Embryonic facial prominence (tissue), 1 donor: Measurements from ENCODE around the gene MFAP3.
A peak's percentile ranks its signal among the peaks of the same experiment; 100 is the strongest.
"Not testable (repeated sequence)": the region's sequence is repeated elsewhere in the genome, so short reads cannot be mapped to it uniquely, and the experiment has no call there.

Experiments used
- DNase-seq: peaks from one replicate; pipeline ENCODE4 v3.0.0-alpha.2; 2016; ENCODE audit errors: extremely low spot score

MFAP3 gene

DNA sequence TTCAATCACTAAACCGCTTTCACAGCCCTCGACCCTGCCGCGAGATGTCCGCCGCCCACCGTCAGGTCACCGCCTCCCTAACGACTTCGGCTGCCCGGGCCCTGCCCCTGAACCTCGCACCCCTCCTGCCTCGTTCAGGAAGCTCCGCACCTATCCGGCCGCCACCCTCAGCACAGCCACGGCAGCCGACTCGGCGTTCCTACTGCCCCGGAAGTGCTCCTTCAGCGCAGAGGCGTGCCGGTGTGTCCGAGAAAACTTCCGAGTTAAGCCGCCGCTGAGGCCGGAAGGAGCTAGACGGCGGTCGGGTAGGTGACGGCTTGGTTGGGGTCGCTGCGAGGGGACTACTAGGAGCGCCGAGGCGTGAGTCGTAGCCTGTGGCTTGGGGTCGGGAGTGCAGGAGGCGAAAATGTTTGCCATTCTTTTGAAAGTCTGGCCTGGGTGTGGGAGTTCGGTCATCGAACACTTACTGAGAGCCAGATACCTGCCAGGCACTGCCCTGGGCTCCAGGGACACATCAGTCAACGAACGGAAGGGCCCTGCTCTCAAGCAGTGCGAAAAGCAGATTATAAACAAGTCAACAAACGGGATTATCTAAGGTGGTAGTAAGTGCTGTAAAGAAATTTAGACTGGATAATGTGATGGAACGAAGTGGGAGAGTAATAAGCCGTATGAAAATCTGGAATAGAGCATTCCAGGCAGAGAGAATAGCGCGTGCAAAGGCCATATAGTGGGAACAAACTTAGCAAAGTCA is at the start of gene MFAP3, which contains the start of gene FAM114A2:
Gene MFAP3 (plus strand): TSS at position 261 of the 751 bp plus-strand sequence. CDS start 10,756 bp downstream, outside the sequence.
Gene FAM114A2 (minus strand): TSS at position 204 of the 751 bp plus-strand sequence. CDS start 3,957 bp downstream, outside the sequence.
- DNase-seq: peak; percentile 77

DNA sequence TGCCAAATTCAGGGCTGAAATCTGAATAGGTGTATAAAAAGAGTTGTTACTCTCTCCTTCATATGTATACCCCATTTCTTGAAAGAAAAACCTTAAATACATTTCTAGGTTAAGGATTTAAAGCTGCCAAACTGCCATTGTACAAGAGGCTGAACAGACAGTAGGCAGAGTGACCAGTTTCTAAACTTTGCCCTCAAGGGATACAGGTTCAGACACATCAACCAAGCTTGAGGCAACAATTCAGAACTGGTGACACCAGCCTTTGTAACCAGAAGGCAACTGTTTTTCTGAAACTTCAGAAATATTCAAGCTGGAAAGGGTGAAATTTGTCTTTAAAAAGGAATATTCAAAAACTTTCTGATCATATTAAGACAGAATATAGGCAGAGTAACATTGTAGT is 47.6 kb upstream of the MFAP3 start:
- no peak for DNase-seq

DNA sequence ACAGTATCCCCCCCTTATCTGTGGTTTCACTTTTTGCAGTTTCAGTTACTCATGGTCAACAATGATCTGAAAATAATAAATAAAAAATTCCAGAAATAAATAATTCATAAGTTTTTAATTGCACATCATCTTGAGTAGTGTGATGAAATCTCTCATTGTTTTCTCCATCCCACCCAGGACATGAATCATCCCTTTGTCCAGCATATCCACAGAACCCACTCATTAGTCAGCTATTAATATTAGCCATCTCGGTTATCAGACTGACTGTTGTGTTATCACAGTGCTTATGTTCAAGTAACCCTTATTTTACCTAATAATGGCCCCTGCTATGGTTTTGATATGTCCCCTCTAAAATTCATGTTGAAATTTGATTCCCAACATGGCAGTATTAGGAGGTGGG is 40.8 kb upstream of the MFAP3 start:
- DNase-seq: no peak

DNA sequence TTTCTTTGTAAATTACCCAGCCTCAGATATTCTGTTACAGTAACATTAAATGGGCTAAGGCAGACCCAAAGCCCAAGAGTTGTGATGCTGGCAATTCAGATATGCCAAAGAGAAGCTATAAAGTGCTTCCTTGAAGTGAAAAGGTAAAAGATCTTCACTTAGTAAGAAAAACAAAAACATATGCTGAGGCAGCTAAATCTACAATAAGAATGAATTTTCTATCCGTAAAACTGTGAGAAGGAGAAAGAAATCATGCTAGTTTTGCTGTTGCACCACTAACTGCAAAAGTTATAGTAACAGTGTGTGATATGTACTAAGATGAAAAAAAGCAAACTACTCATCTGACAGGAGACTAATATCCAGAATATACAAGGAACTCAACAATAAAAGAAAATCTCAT is 40.0 kb upstream of the MFAP3 start:
- DNase-seq: no peak

DNA sequence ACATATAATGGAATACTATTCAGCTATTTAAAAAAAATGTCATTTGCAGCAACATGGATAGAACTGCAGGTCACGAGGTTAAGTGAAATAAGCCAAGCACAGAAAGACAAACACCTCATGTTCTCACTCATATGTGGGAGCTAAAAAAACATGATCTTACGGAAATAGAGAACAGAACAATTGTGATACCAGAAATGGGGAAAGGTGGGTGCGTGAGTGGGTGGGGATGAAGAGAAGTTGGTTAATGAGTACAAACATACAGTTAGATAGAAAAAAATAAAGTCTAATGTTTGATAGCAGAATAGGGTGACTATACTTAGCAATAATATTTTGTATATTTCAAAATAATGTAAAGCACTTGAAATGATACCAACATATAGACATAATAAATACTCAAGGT is 38.8 kb upstream of the MFAP3 start:
- DNase-seq: no peak

DNA sequence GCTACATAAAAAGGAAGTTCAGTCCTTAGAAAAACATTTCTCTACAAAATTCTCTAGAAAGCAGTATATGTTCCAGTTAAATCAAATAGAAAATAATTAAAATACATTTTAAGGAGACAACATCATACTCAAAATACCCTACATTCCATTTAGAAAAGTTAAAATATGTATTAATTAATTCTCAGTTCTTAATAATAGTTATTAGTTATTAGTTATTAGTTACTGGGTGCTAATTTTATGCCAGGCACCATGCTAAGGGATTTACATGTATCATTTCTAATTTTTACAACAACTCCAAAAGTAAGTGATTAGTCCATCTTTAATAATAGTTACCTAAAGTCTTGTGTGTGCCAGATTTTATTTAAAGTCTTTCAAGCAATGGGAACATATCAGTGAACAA is 38.1 kb upstream of the MFAP3 start:
- DNase-seq: no peak

DNA sequence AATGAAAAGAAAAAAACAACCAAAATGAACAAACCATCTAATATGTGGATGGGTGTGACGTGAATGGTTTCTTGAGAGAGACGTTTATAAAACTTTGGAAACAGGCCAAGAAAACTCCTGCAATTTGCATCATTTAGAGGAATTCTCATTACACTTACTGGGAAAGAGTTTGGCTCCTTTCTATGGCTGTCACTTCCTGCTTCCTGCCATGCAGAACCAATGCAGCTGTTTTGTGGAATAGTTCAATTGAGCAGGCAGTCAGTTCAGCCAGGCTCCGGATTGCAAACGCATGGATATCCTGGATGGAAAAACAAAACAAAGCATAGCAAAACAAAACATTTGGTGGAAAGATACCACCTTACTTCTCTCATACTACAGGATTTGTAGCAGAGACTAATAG is 36.7 kb upstream of the MFAP3 start:
- no peak for DNase-seq

DNA sequence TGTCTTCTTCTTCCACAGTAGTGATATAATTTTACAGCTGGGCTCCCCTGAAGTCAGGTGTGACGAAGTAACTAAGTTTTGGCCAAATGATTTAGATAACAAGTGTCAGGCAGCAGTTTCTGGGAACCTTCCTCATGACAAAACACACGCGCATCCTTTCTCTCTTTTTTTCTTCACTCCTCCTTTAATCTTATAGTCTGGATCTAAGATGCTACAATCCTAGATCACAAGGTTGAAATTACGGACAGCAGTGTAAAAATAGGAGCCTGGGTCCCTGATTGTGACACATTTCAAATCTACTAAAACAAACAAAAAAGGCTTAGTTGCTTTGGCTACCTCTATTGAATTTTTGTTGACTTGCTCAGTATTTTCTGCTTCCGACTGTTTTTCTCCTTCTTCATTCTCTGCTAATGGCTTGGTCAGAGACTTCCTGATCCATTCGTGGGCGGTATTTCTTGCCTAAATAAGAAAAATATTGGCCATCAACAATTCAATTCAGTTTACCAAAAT is 36.2 kb upstream of the MFAP3 start:
- DNase-seq: no peak

DNA sequence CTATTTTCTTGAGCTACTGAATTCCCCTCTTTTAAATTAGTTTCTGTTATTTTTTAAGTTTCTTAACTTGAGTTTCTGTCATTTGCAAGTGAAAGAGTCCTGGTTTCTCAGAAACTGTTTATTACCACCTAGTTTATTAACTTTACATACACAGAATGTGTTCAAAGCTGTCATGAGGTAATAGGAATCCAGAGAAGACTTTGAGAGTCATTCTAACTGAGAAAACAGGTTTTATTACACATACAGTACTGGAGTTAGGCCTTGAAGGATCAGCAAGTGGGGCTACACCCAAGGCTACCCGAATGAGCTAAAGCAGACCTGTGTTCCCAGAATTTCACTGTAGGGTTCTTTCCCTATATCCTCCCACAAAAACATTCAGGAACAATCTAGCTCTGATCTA is 33.1 kb upstream of the MFAP3 start:
- no peak for DNase-seq

DNA sequence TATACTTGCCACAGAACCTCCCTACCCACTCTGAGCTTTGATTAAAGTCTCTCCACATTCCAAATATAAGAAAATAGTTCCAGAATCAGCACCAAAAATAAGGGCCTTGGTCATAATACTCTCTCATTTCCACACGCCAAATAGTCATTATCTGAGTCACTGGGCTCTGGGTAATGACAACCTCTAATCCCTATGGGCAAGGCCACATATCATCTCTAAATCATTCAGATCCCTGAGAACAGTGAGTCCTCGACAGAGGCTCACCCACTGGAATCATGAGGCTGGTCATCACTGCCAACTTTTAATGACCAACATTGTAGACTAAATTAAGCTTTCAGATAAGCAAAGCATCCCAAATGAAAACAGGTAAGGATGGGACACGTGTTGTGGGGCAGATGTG is 28.1 kb upstream of the MFAP3 start:
- DNase-seq: no peak

DNA sequence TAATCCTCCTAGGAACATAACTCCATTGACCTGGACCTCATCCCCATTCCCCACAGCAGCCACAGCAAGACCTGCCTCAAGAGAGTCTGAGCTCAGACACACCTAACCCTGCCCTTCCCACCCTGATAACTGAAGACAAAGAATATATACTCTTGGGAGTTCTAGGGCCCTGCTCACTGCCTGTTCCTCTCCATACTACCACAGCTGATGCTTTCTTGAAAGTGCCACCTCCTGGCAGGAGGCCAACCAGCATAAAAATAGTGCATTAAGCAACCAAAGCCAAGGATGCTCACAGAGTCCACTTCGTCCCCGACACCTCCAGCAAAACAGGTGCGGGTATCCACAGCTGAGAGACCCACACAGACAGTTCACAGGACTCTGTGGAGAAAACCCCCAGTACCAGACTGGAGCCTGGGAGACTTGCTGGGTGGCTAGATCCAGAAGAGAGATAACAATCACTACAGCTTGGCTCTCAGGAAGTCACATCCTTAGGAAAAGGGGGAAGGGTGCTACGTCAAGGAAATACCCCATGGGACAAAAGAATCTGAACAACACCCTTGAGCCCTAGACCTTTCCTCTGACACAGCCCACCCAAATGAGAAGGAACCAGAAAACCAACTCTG is 23.6 kb upstream of the MFAP3 start:
- DNase-seq: no peak

DNA sequence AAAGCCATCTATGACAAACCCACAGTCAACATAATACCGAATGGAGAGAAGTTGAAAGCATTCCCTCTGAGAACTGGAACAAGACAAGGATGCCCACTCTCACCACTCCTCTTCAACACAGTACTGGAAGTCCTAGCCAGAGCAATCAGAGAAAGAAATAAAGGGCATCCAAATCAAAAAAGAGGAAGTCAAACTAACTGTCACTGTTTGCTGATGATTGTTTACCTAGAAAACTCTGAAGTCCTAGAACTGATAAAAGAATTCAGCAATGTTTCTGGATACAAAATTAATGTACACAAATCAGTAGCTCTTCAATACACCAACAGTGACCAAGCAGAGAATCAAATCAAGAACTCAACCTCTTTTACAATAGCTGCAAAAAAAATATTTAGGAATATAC is 19.8 kb upstream of the MFAP3 start:
- not testable (repeated sequence) for DNase-seq

DNA sequence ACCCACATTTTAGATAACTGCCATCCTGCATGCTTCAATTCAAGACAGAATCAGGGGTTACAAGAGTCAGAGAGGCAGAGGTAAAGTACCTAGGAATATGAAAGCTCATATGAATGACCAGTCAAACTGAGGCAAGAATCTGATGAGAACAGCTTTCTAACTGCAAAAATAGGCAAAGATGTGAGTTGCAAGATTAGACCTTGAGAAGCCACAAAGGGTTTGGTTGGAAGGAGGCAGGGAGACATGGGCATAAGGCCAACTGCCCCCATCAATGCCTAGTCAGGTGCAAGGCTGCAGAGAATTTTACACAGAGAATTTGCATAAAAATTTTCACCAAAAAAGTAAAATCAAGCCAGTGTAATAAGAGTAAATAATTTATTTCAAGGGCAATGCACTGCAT is 12.8 kb upstream of the MFAP3 start:
- DNase-seq: no peak

DNA sequence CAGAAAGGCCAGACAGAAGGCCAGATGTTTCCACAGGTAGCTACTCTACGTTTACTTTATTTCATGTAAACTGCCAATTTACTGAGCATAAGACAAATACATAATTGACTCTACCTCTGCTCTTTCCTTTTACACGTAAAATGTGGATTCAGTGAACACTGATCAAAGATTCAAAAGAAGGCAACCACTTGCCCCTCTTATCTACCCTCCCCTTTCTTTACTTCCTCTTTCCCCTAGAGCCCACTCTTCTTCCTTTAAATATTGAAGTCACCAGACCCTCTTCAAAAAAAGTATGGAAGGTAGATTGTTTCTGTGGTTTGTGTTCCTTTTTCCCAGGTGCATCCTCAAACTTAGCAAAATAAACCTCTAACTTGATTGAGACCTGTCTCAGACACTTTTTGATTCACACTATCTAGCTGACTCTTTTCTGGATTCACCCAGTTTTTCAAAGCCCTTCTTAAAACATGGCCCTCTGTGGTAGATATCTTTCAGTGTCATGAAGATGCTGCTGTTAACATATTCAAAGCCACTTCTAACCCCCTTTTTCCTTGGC is 6.8 kb upstream of the MFAP3 start:
- DNase-seq: no peak

DNA sequence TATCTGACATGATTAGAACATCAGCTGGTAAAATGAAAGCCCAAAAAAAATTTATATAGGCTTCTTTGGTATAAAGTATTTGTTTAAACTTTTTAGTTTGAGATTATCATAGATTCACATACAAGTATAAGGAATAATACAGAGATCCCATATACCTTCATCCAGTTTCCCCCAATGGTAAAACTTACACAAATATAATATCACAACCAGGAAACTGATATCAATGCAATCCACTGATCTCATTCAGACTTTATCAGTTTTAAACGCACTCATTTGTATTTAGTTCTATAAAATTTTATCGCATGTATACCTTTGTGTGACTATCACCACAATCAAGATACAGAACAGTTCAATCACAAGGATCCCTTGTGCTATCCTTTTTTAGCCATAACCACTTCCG is 3.8 kb upstream of the MFAP3 start:
- DNase-seq: no peak

DNA sequence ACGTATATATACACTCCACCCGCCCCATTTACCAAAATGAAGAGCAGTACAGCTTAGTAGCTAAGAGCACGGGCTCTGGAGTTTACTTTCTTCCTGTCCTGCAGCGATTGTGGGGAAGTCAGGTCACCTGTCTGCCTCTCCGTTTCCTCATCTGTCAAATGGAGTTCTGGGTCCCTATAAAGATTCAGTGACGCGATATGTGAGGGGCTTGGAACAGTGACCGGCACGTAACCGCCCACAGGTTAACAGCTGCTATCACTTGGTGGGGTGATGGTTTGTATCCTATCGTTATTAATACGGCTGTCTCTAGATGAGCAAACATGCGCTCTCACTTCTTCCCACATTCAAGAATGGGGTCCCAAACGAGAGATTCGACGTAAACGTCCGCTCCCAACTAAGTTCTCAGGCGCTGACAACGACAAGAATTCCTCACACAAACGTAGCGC is 483 bp upstream of the MFAP3 start:
- DNase-seq: no peak

DNA sequence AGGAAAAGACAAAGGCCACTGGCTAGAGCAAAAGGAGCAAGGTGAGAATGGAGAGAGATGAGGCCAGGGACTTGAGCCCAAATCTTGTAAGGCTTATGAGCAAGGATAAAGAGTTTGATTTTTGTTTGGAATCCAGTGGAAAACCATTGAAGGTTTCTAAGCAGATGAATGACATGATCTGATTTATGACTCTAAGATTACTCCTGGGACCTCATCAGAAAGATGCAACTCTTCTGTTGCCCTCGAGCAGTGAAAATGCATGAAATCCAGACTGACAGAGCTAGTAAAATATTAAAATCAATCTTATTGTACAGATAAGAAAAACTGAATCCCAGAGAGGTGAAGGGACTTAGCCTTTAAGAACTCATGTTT is 677 bp downstream of the MFAP3 start:
- DNase-seq: no peak

DNA sequence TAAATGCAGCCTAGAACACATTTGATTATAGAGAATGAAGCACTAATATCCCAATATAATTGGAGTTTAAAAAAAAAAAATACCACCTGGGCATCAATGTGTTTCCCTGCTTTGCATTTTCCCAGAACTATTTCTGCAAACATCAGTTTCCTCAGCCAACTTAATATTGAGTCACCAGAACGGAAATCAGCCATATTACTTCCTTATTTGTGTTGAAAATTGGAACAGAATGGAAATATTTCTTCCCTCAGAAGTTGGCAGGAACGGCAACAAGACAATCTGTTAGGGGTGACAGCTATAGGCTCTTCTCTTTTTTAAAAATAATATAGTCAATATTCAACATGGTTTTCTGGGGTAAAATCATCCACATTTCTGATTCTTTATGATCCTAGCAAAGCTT is 4.0 kb downstream of the MFAP3 start:
- no peak for DNase-seq

DNA sequence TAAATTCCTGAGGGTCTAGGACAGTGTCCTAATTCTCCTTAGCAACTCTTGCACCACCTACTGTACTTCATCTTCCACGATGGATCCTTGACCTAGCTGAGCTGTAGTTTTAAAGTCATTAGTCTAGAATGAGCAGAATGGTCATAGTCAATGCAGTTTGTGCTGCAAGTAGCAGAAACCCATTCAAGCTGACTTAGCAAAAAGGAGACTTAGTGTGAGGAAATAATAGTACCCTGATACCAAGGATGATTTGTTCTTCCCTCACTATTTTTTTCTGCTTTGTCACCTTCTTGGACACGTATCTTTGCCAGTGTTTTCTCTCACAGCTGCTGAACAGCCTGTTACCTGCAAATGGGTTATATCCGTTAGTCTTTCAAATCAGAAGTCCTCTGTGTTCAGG is 5.3 kb downstream of the MFAP3 start:
- no peak for DNase-seq

DNA sequence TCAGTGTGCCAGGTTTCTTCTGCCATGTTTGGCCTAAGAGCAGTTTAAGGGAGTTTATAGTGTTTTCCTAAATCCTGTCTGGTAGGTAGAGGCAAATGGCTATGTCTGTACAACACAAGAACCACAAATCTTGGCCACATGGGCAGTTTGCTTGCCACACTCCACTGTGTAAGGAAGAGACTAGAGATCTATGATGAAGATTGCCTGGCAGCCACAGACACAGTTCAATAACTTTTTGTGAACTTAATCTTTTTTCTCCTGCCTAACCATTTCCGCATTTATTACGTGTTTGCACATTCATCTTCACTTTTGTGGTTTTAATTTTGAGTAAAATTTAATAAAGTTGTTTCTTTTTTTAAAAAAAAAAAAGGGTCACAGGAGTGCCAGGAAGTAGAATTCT is 5.8 kb downstream of the MFAP3 start:
- no peak for DNase-seq

DNA sequence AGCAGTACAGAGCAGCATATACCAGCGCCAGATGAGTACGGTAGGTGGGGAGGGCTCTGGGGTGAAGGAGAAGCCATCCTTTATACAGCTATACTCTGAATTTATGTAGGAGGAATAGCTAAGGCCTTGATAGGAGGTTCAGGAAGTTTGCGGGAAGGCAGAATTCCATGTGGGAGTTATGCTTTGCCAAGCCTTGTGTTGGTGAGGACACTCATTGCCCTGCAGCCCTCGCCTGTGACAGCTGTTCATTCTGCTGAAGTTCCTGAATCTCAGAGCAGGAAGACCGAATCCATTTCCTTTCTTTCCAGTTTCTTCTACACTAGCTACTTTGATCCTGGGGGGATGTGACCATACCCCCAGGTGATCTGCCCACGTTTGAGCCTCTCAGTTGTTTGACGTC is 7.7 kb downstream of the MFAP3 start:
- no peak for DNase-seq

DNA sequence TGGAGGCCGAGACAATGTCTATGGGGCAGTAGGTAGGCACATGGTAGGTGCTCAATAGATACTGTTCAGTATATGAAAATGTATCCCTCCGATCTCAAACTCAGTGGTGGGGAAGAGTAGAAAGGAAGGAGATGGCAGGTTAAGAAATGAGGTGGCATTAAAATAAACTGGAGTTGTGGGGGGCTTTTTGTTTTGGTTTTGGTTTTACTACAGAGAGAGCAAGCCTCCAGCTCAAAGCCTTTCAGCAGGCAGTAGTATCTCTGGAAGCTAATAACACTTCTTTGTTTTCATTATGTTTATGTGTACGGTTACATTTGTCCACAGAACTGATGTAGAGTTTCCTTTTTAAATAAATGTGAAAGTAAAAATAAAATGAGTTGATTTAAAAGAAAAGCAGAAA is 8.6 kb downstream of the MFAP3 start:
- DNase-seq: no peak

DNA sequence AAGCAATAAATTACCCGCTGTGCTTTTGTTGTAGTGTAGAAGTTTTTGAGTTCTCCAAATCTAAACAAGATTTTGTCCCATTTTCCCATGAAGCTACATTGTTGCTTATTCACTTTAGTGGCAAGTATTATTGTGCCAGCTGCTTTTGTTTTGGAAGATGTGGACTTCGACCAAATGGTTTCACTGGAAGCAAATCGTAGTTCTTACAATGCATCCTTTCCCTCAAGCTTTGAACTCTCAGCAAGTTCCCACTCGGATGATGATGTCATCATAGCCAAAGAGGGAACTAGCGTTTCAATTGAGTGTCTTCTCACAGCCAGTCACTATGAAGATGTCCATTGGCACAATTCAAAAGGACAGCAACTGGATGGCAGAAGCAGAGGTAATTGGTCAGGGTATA is 10.9 kb downstream of the MFAP3 start:
- DNase-seq: no peak
